MM.1S (cell line): Measurements from ENCODE around the gene THEM4.
"Not testable (repeated sequence)": the region's sequence is repeated elsewhere in the genome, so short reads cannot be mapped to it uniquely, and the experiment has no call there.

Experiments used
- DNase-seq: peaks from one replicate; pipeline ENCODE4 v3.0.0-alpha.2; 2015
- H2AFZ ChIP-seq: fragments of 300-600 bp; sonication (generic); 2 replicates; pipeline ENCODE4 v1.6.0; 2016; ENCODE audit warnings: antibody characterized with exemption, low read length
- H3F3A ChIP-seq: fragments of 300-600 bp; sonication (generic); 2 replicates; pipeline ENCODE4 v1.6.1; 2016; ENCODE audit warnings: mild to moderate bottlenecking, antibody characterized with exemption, low read length, moderate library complexity, mixed read lengths; ENCODE audit not compliant: insufficient read depth
- H3K27ac ChIP-seq: fragments of 300-600 bp; sonication (generic); 2 replicates; pipeline ENCODE4 v1.5.1; 2016; ENCODE audit warnings: mild to moderate bottlenecking, low read length
- H3K27me3 ChIP-seq: fragments of 300-600 bp; sonication (generic); replicated peaks from 2 replicates; pipeline ENCODE4 v1.6.0; 2016; ENCODE audit warnings: low read length; ENCODE audit not compliant: insufficient read depth
- H3K36me3 ChIP-seq: fragments of 300-600 bp; sonication (generic); replicated peaks from 2 replicates; pipeline ENCODE4 v1.6.1; 2016; ENCODE audit warnings: mild to moderate bottlenecking, low read length, mixed read lengths; ENCODE audit not compliant: insufficient read depth
- H3K4me1 ChIP-seq: fragments of 300-600 bp; sonication (generic); 2 replicates; pipeline ENCODE4 v1.6.1; 2016; ENCODE audit warnings: low read length, mixed read lengths
- H3K4me2 ChIP-seq: fragments of 300-600 bp; sonication (generic); 2 replicates; pipeline ENCODE4 v1.6.0; 2016; ENCODE audit warnings: low read depth, low read length
- H3K4me3 ChIP-seq: fragments of 300-600 bp; sonication (generic); 2 replicates; pipeline ENCODE4 v1.5.1; 2016; ENCODE audit warnings: low read length, mixed read lengths
- H3K79me2 ChIP-seq: fragments of 300-600 bp; sonication (generic); 2 replicates; pipeline ENCODE4 v1.6.1; 2016; ENCODE audit warnings: mixed run types, low read length, mixed read lengths
- H3K9ac ChIP-seq: fragments of 300-600 bp; sonication (generic); 2 replicates; pipeline ENCODE4 v1.6.1; 2016; ENCODE audit warnings: low read length, mixed read lengths
- H3K9me2 ChIP-seq: fragments of 300-600 bp; sonication (generic); replicated peaks from 2 replicates; pipeline ENCODE4 v1.6.1; 2016; ENCODE audit warnings: mild to moderate bottlenecking, low read length, mixed read lengths; ENCODE audit not compliant: insufficient read depth
- H3K9me3 ChIP-seq: fragments of 300-600 bp; sonication (generic); replicated peaks from 2 replicates; pipeline ENCODE4 v1.6.1; 2016; ENCODE audit warnings: mild to moderate bottlenecking, low read length, mixed read lengths; ENCODE audit not compliant: insufficient read depth
- H4K20me1 ChIP-seq: fragments of 300-600 bp; sonication (generic); 2 replicates; pipeline ENCODE4 v1.6.1; 2016; ENCODE audit warnings: mild to moderate bottlenecking, low read length, moderate library complexity, mixed read lengths; ENCODE audit not compliant: insufficient read depth
- CTCF ChIP-seq: fragments of 300-600 bp; sonication (generic); IDR thresholded peaks from 2 replicates; pipeline ENCODE4 v1.5.1; 2016; ENCODE audit warnings: antibody characterized with exemption, low read length, mixed read lengths
- EZH2 ChIP-seq: fragments of 300-600 bp; sonication (generic); optimal IDR thresholded peaks from 2 replicates; pipeline ENCODE3; 2017; ENCODE audit warnings: low read depth, mild to moderate bottlenecking, antibody characterized with exemption, low read length, mixed read lengths
- EZH2phosphoT487 ChIP-seq: fragments of 300-600 bp; sonication (generic); IDR thresholded peaks from 2 replicates; pipeline ENCODE4 v1.6.1; 2018; ENCODE audit warnings: antibody characterized with exemption, low read length

THEM4 gene

DNA sequence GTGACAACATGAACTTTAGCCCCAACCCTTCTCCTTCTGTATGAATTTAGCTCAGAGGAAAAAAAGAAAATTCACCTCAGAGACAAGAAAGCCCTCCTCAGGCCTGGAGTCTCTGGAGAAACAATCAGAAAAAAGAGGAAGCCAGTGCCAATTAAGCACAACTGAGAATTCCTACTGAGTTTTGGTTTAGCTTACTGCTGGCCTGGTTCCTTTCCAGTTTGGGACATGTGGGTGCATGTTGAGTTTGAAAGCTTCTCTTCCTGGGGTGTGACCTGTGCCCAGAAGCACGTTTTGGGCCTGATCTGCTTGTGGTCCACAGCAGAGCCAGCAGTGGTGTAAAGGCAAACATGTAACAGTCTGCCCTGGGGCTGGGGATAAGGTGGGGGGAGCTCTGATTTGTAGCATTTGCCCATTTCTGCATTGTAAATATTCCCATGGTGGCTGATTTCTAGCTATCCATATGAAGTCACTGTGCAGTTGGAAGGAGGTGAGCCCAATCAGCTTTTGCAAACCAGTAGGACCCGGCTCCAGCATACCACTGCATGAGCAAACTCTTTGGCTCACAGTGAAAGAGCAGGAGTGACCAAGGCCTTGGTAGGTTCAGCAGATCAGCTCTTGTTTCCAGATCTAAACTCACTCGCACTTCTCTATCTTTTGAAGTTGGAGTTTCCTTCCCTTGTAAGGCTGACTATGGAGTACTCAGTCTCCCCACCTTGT is 51.1 kb downstream of the THEM4 start:
- Histone ChIP-seq H3F3A (no peaks in the 10 kb centered on the region), H4K20me1 (no peaks in the 10 kb centered on the region), H3K27ac (no peak overlapping the region), H2AFZ (no peak overlapping the region), H3K36me3 (no peaks in the 10 kb centered on the region), H3K79me2 (no peaks in the 10 kb centered on the region), H3K27me3 (no peaks in the 10 kb centered on the region), H3K9ac (no peak overlapping the region), H3K4me3 (no peak overlapping the region), H3K9me2 (no peaks in the 10 kb centered on the region), H3K4me1 (peaks cover 10% of the 10 kb centered on the region), H3K4me2 (no peak overlapping the region), H3K9me3 (no peaks in the 10 kb centered on the region)
- DNase-seq: no peak
- no peak for TF ChIP-seq CTCF
- TF ChIP-seq EZH2: no peak
- TF ChIP-seq EZH2phosphoT487: no peak

- TF ChIP-seq CTCF (no peak), EZH2phosphoT487 (no peak), EZH2 (no peak)
- no peak overlapping the region for H3K4me2 ChIP-seq
- no peaks in the 10 kb centered on the region for H3F3A ChIP-seq
- H3K36me3 ChIP-seq: no peaks in the 10 kb centered on the region
- no peaks in the 10 kb centered on the region for H3K4me1 ChIP-seq
- H3K27ac ChIP-seq: no peak overlapping the region
- H3K79me2 ChIP-seq: no peaks in the 10 kb centered on the region
- no peaks in the 10 kb centered on the region for H3K9me2 ChIP-seq
- no peaks in the 10 kb centered on the region for H3K9me3 ChIP-seq
- no peak overlapping the region for H3K4me3 ChIP-seq
- no peaks in the 10 kb centered on the region for H3K27me3 ChIP-seq
- H4K20me1 ChIP-seq: no peaks in the 10 kb centered on the region
- no peak overlapping the region for H2AFZ ChIP-seq
- DNase-seq: no peak
- no peak overlapping the region for H3K9ac ChIP-seq
Measured at GRCh38 chr1:151855933-151856332, 53.4 kb downstream of the THEM4 start.

GRCh38 chr1:151855516-151855915 is 53.8 kb downstream of the THEM4 start:
- not testable (repeated sequence) for H3K9me3 ChIP-seq, H3F3A ChIP-seq, H3K36me3 ChIP-seq, H3K9me2 ChIP-seq, H3K4me1 ChIP-seq, H2AFZ ChIP-seq, H3K27ac ChIP-seq, H3K4me3 ChIP-seq, H3K79me2 ChIP-seq, H4K20me1 ChIP-seq, H3K27me3 ChIP-seq, H3K4me2 ChIP-seq, H3K9ac ChIP-seq, DNase-seq

GRCh38 chr1:151854658-151855057 is 54.7 kb downstream of the THEM4 start:
- DNase-seq: no peak
- no peaks in the 10 kb centered on the region for H3K4me1 ChIP-seq
- H3K36me3 ChIP-seq: no peaks in the 10 kb centered on the region
- H3K27ac ChIP-seq: no peak overlapping the region
- H4K20me1 ChIP-seq: no peaks in the 10 kb centered on the region
- TF ChIP-seq EZH2: no peak
- TF ChIP-seq CTCF: no peak
- TF ChIP-seq EZH2phosphoT487: no peak
- no peak overlapping the region for H2AFZ ChIP-seq
- H3K27me3 ChIP-seq: no peaks in the 10 kb centered on the region
- H3F3A ChIP-seq: no peaks in the 10 kb centered on the region
- H3K9me3 ChIP-seq: no peaks in the 10 kb centered on the region
- H3K4me2 ChIP-seq: no peak overlapping the region
- H3K4me3 ChIP-seq: no peak overlapping the region
- H3K9me2 ChIP-seq: no peaks in the 10 kb centered on the region
- no peaks in the 10 kb centered on the region for H3K79me2 ChIP-seq
- H3K9ac ChIP-seq: no peak overlapping the region
